ENCODE results near the gene PTRH2. TPM values are rescaled to one million over a fixed set of nuclear protein-coding genes. Genes with fewer than 3 reads are reported as not detected.

The PTRH2 gene
- total and polyA plus RNA-seq, 8 donors: 15.4 to 24.2 (median 22.3) TPM

DNA sequence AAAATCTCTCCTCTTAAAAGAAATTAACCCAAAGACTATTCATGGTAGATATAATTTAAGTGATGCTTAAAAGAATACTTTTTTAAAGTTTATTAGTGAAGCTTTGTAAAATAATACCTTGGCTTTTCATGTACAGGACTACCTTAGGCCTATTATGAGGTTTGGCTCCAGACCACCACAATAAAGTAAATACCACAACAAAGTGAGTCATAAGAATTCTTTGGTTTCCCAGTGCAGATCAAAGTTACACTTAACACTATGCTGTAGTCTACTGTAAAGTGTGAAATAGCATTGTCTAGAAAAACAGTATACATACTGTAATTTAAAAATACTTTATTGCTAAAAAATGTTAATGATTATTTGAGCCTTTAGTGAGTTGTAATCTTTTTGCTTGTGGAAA is 55.9 kb downstream of the PTRH2 start:
- DNase-seq (no peak), ATAC-seq (no peak)
- Histone ChIP-seq H3K4me3 (no peak overlapping the region), H3K27ac (no peak overlapping the region), H3K27me3 (no peaks in the 10 kb centered on the region), H3K4me1 (peaks cover 0 to 18% of the 10 kb centered on the region in 2 donors), H3K36me3 (peaks cover 0 to 100% of the 10 kb centered on the region in 2 donors), H3K9me3 (no peaks in the 10 kb centered on the region)
- TF ChIP-seq, protein P1, sequence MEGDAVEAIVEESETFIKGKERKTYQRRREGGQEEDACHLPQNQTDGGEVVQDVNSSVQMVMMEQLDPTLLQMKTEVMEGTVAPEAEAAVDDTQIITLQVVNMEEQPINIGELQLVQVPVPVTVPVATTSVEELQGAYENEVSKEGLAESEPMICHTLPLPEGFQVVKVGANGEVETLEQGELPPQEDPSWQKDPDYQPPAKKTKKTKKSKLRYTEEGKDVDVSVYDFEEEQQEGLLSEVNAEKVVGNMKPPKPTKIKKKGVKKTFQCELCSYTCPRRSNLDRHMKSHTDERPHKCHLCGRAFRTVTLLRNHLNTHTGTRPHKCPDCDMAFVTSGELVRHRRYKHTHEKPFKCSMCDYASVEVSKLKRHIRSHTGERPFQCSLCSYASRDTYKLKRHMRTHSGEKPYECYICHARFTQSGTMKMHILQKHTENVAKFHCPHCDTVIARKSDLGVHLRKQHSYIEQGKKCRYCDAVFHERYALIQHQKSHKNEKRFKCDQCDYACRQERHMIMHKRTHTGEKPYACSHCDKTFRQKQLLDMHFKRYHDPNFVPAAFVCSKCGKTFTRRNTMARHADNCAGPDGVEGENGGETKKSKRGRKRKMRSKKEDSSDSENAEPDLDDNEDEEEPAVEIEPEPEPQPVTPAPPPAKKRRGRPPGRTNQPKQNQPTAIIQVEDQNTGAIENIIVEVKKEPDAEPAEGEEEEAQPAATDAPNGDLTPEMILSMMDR (IDR thresholded peaks at IDR 0.05): no peak
- intact Hi-C loops (cut with DNase I): no loop called here

DNA sequence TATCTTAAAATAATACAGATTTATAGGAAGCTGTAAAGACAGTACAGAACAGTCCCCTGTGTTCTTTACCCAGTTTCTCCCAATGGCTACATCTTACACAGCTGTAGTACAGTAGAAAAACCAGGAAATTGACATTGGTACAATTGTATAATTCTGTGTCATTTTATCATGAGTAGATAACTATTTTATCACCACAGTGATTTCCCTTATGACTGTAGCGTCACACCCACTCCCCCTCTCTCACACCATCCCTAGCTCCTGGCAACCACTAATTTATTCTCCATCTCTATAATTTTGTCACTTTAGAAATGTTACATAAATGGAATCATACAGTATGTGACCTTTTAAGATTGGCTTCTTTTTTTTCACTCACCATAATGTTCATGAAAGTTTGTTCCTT is 56.6 kb downstream of the PTRH2 start:
- peaks cover 0 to 18% of the 10 kb centered on the region in 2 donors for H3K4me1 ChIP-seq
- no peaks in the 10 kb centered on the region for H3K27me3 ChIP-seq
- ATAC-seq (no peak), DNase-seq (no peak)
- intact Hi-C loops (cut with DNase I): no loop called here
- peaks cover 0 to 100% of the 10 kb centered on the region in 2 donors for H3K36me3 ChIP-seq
- no peak overlapping the region for H3K4me3 ChIP-seq
- TF ChIP-seq, protein P1 (IDR thresholded peaks at IDR 0.05): no peak
- no peak overlapping the region for H3K27ac ChIP-seq
- H3K9me3 ChIP-seq: no peaks in the 10 kb centered on the region

DNA sequence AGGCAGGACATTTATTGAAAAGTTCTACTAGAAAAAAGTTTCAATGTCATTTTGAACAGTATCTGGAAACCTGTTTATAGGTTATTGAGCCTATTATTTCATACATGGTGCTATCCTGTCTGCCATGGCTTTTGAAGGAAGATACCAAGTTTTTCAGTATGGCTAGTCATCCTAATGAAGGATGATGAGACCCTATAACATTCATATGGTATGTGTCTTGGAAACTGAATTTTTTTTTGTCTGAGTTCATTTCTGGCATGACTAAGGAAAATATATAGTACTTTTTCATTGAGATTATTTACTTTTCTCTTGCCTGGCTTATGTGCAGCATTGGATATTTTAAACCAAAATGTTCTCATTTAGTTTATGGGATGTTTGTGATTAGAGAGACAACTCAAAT is 57.3 kb downstream of the PTRH2 start:
- DNase-seq (no peak), ATAC-seq (no peak)
- H3K27ac ChIP-seq: no peak overlapping the region
- peaks cover 0 to 18% of the 10 kb centered on the region in 2 donors for H3K4me1 ChIP-seq
- H3K4me3 ChIP-seq: no peak overlapping the region
- H3K9me3 ChIP-seq: no peaks in the 10 kb centered on the region
- intact Hi-C loops (cut with DNase I): no loop called here
- TF ChIP-seq, protein P1 (IDR thresholded peaks at IDR 0.05): no peak
- no peaks in the 10 kb centered on the region for H3K27me3 ChIP-seq
- H3K36me3 ChIP-seq: peaks cover 0 to 100% of the 10 kb centered on the region in 2 donors

Other genes with a start within 250 kb of the PTRH2 start
- 10 to 100 TPM; 23.9 to 27.6 TPM for gene DHX40, start 141.8 kb downstream of the PTRH2 start, total RNA-seq
- gene DHX40, start 141.8 kb downstream of the PTRH2 start, polyA plus RNA-seq (ENCODE audit: insufficient read length in 6 of 6): 10 to 100 TPM; 68.4 to 96.7 (median 81.9) TPM
- gene CLTC, start 87.5 kb downstream of the PTRH2 start, total RNA-seq: 100 to 1,000 TPM; 315 to 335 TPM
- gene CLTC, start 87.5 kb downstream of the PTRH2 start, polyA plus RNA-seq (ENCODE audit: insufficient read length in 6 of 6): 100 to 1,000 TPM; 196 to 257 (median 241) TPM
- 100 to 1,000 TPM; 306 to 343 TPM for gene VMP1, start 224 bp upstream of the PTRH2 start, total RNA-seq
- 100 to 1,000 TPM in 5 of 6 donors, 10 to 100 TPM in 1; 98.2 to 154 (median 124) TPM for gene VMP1, start 224 bp upstream of the PTRH2 start, polyA plus RNA-seq (ENCODE audit: insufficient read length in 6 of 6)
- 1 to 10 TPM; 7.4 to 8.5 TPM for gene TUBD1, start 185.5 kb upstream of the PTRH2 start, total RNA-seq
- gene TUBD1, start 185.5 kb upstream of the PTRH2 start, polyA plus RNA-seq (ENCODE audit: insufficient read length in 6 of 6): 10 to 100 TPM; 16.7 to 24.2 (median 21.7) TPM
- gene RPS6KB1, start 185.7 kb upstream of the PTRH2 start, total RNA-seq: 10 to 100 TPM; 26.4 to 30.3 TPM
- 10 to 100 TPM; 39.9 to 55.6 (median 44.0) TPM for gene RPS6KB1, start 185.7 kb upstream of the PTRH2 start, polyA plus RNA-seq (ENCODE audit: insufficient read length in 6 of 6)